Heart left ventricle (tissue), 13 donors: ENCODE measurements around the gene B3GAT2.

ENCODE experiments used
- CTCF ChIP-seq, 12 donors: fragments of 200-600 bp; sonication (generic) in 4 of 12; IDR thresholded peaks; one replicate each; pipeline versions ENCODE4 v1.5.0 to v1.8.0; 2018 to 2022; ENCODE audit warnings: antibody characterized with exemption in 12 of 12, mild to moderate bottlenecking in 5 of 12
- POLR2A ChIP-seq, 2 donors: fragments of 450-650 bp; IDR thresholded peaks; one replicate each; pipeline ENCODE4 v1.6.1; 2017; ENCODE audit warnings: antibody characterized with exemption in 2 of 2, mild to moderate bottlenecking in 2 of 2, moderate library complexity in 2 of 2
- donor health status: ischemic (EF 13 %, LVEDD 7.1; RV severe dilation, severe dysfunction).
- donor health status: DM: no; HTN: yes; CAD: no.
- donor health status: DM: no; HTN: no; CAD: no.
- donor health status: ischemic (EF 25% LVEDD 6.9; RV normal size, moderate dysfunction).
- donor health status: ischemic (EF 25% LVEDD 5.7; RV mildly dilated, moderate dysfunction).
- donor health status: ischemic (EF 35%, LVEDD 5.7; RV mildly dilated, moderate dysfunction).
- donor health status: nonischemic (EF 11% LVEDD 7.7; RV severe dilation, severe dysfunction).
- donor health status: DM: yes; HTN: yes; CAD: no.
- donor health status: PGD.
- donor health status: ischemic (EF 29% LVEDD 5.4; RV normal size, mild dysfunction).
- donor health status: nonischemic (EF 23%, LVEDD 6.1; RV moderate dilation, normal function).

- TF ChIP-seq CTCF (IDR thresholded peaks at IDR 0.05) (no peak), POLR2A (IDR thresholded peaks at IDR 0.05) (no peak)
These were observed 41.3 kb upstream of the B3GAT2 start for GRCh38 chr6:70998148-70998547.
